Keratinocyte (primary cell): ENCODE measurements around the gene SPECC1L. TPM values are rescaled to one million over a fixed set of nuclear protein-coding genes. Genes with fewer than 3 reads are reported as not detected.
A peak's percentile ranks its signal among the peaks of the same experiment; 100 is the strongest.

Source experiments
- DNase-seq: peaks from one replicate; pipeline ENCODE4 v3.0.0-alpha.2; 2011; ENCODE audit warnings: low read depth, missing footprints, low spot score
- FAIRE-seq: peaks from 2 replicates; lab custom pipeline; 2011; peaks lifted over from hg19 to GRCh38; lab: Jason Lieb, UNC
- H2AFZ ChIP-seq: 2 replicates; pipeline ENCODE4 v1.6.0; 2012; ENCODE audit warnings: low read length, control low read depth, inconsistent platforms; ENCODE audit not compliant: control insufficient read depth
- H3K27ac ChIP-seq: 2 replicates; pipeline ENCODE4 v1.5.1; 2011; ENCODE audit warnings: low read length; ENCODE audit not compliant: control insufficient read depth, insufficient read depth
- H3K27me3 ChIP-seq: 3 replicates; pipeline ENCODE4 v1.6.0; 2011; ENCODE audit warnings: low read length; ENCODE audit not compliant: control insufficient read depth, insufficient read depth; ENCODE audit errors: extremely low read depth
- H3K36me3 ChIP-seq, 2 experiments: 2 replicates in 1 of 2; 3 replicates in 1 of 2; pipeline ENCODE4 v1.5.1; 2011; ENCODE audit warnings: low read length in 2 of 2, mild to moderate bottlenecking in 1 of 2; ENCODE audit not compliant: control insufficient read depth in 2 of 2, insufficient read depth in 2 of 2; ENCODE audit errors: extremely low read depth in 1 of 2
- H3K4me1 ChIP-seq: 3 replicates; pipeline ENCODE4 v1.5.1; 2011; ENCODE audit warnings: low read length; ENCODE audit not compliant: control insufficient read depth, insufficient read depth; ENCODE audit errors: extremely low read depth
- H3K4me2 ChIP-seq: 3 replicates; pipeline ENCODE4 v1.6.0; 2011; ENCODE audit warnings: low read depth, low read length; ENCODE audit not compliant: control insufficient read depth, insufficient read depth; ENCODE audit errors: extremely low read depth
- H3K4me3 ChIP-seq, 3 experiments: fragments of 200-600 bp in 1 of 3; sonication (generic) in 1 of 3; 2 replicates in 2 of 3; 3 replicates in 1 of 3; pipeline ENCODE4 v1.5.1; 2011 to 2016; ENCODE audit warnings: low read length in 3 of 3, mild to moderate bottlenecking in 3 of 3, control low read depth in 2 of 3, inconsistent platforms in 1 of 3, low read depth in 1 of 3, mixed read lengths in 1 of 3, mixed run types in 1 of 3, moderate library complexity in 1 of 3; ENCODE audit not compliant: control insufficient read depth in 2 of 3, insufficient read depth in 2 of 3; ENCODE audit errors: extremely low read depth in 1 of 3
- H3K79me2 ChIP-seq: 2 replicates; pipeline ENCODE4 v1.6.0; 2012; ENCODE audit warnings: low read length; ENCODE audit not compliant: control insufficient read depth, insufficient read depth
- H3K9ac ChIP-seq: 3 replicates; pipeline ENCODE4 v1.6.0; 2011; ENCODE audit warnings: low read length; ENCODE audit not compliant: control insufficient read depth, insufficient read depth; ENCODE audit errors: extremely low read depth
- H3K9me1 ChIP-seq: 3 replicates; pipeline ENCODE4 v1.6.0; 2011; ENCODE audit warnings: low read length; ENCODE audit not compliant: control insufficient read depth, insufficient read depth; ENCODE audit errors: extremely low read depth
- H3K9me3 ChIP-seq: 2 replicates; pipeline ENCODE4 v1.5.1; 2012; ENCODE audit warnings: low read depth, low read length; ENCODE audit not compliant: control insufficient read depth
- H4K20me1 ChIP-seq: 3 replicates; pipeline ENCODE4 v1.6.0; 2011; ENCODE audit warnings: low read length; ENCODE audit not compliant: control insufficient read depth, insufficient read depth; ENCODE audit errors: extremely low read depth
- CTCF ChIP-seq, 3 experiments: IDR thresholded peaks in 1 of 3; conservative IDR thresholded peaks in 1 of 3; optimal IDR thresholded peaks in 1 of 3; 2 replicates in 2 of 3; 3 replicates in 1 of 3; pipeline versions ENCODE3 to v1.5.1; 2011; ENCODE audit warnings: low read length in 3 of 3, mild to moderate bottlenecking in 3 of 3, moderate library complexity in 2 of 3, control low read depth in 1 of 3, inconsistent platforms in 1 of 3; ENCODE audit not compliant: insufficient read depth in 2 of 3; ENCODE audit errors: extremely low read depth in 1 of 3
- EZH2 ChIP-seq: IDR thresholded peaks from one replicate; pipeline ENCODE4 v1.6.1; 2012; ENCODE audit warnings: inconsistent platforms, mild to moderate bottlenecking, low read length, moderate library complexity
- dilution Hi-C: fragments of 300-500 bp; cut with MboI; formaldehyde crosslinking; loops from one replicate; pipeline ENCODE4 v1.7.0; 2020; ENCODE audit warnings: low sequenced_read_pairs; ENCODE audit not compliant: extremely low pct_ligation_motif_present
- polyA plus RNA-seq, 5 experiments: library from polyadenylated mRNA; depleted of rRNA in 3 of 5; stranded (reverse) in 3 of 5; stranded (forward) in 1 of 5; unstranded in 1 of 5; fragments of >200 nt; gene quantifications; 1 replicate in 1 of 5; 2 replicates in 3 of 5; 3 replicates in 1 of 5; pipeline versions ENCODE4 v1.2.1 to v1.2.3, GENCODE V29; 2011 to 2012; ENCODE audit warnings: missing spikeins in 2 of 5, low read depth in 1 of 5, low replicate concordance in 1 of 5

Gene SPECC1L
- polyA plus RNA-seq, 1 donor (not counting 4 experiments of a cell fraction or from before 2014, with no cell fraction given), result 19.3 TPM

DNA sequence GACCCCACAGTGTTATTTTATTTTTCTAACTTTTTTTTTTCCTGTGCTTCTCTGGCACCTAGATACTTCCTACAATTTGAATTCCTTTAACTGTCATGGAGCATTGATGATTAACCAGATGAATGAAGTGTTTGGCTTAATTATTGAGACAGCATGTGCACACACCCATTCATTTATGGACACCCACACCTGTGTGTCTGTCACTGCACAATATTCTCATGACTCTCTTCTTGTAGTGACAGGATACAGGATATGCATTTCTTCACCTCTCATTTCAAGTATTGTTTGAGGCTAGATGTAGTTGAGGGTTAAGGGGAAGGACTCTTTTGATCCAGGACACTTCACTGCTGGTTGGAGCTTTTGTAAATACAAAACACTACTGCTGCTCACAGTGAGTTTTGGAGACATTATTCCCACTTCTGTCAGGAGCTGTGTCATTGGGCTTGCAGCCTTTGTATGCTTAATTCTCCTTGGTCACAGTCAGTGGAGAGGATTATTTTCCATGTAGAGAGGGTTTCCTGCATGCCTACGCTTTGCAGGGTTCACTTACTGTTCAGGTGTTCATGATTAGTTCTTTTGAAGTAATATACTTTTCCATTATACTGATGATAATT lies 33.5 kb downstream of the SPECC1L start:
- no peaks in the 10 kb centered on the region for H3K27me3 ChIP-seq
- peaks cover 33% of the 10 kb centered on the region for H3K79me2 ChIP-seq
- no peak for DNase-seq
- H3K9me3 ChIP-seq, result no peaks in the 10 kb centered on the region
- H3K4me2 ChIP-seq, result no peak overlapping the region
- H3K36me3 ChIP-seq, result peaks cover 1 to 12% of the 10 kb centered on the region in 2 experiments
- peaks cover 16% of the 10 kb centered on the region for H4K20me1 ChIP-seq
- peaks cover 2% of the 10 kb centered on the region for H3K9me1 ChIP-seq
- H2AFZ ChIP-seq, result no peak overlapping the region
- dilution Hi-C loops, result no loop called here
- no peak for TF ChIP-seq CTCF (optimal IDR thresholded peaks at IDR 0.05 in 1 of 3, IDR thresholded peaks at IDR 0.05 in 1 of 3, conservative IDR thresholded peaks at IDR 0.05 in 1 of 3; ENCODE audit: extremely low read depth in 1 of 3, insufficient read depth in 2 of 3, low read length in 3 of 3)
- TF ChIP-seq EZH2, result no peak
- peaks cover 25% of the 10 kb centered on the region for H3K4me1 ChIP-seq
- H3K4me3 ChIP-seq, result no peak overlapping the region
- no peak overlapping the region for H3K27ac ChIP-seq
- FAIRE-seq, result peak; percentile 70
- H3K9ac ChIP-seq, result no peak overlapping the region

DNA sequence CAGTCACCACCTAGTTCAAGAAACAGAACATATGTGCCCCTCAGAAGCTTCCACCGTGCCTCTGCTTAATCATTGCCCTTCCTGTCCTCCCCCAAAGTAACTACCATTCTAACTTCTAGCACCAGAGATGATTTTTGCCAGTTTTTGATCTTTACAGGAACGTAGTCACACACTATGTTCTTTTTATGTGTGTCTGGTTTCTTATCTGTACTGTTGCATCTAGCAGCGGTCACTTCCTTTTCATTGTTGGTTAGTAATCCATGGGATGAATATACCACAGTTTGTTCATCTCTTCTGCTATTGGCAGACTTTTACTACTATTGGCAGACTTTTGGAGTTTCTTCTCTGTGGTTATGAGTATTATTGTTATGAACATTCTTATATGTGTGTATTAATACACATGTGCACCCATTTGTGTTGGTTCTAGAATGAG lies 34.6 kb downstream of the SPECC1L start:
- H3K4me1 ChIP-seq, result peaks cover 25% of the 10 kb centered on the region
- FAIRE-seq, result peak; percentile 36
- H3K9me3 ChIP-seq, result no peaks in the 10 kb centered on the region
- dilution Hi-C loops, result no loop called here
- H3K9ac ChIP-seq, result no peak overlapping the region
- H3K4me3 ChIP-seq, result no peak overlapping the region
- H3K9me1 ChIP-seq, result peaks cover 2% of the 10 kb centered on the region
- no peak overlapping the region for H3K27ac ChIP-seq
- peaks cover 1 to 16% of the 10 kb centered on the region in 2 experiments for H3K36me3 ChIP-seq
- peaks cover 12% of the 10 kb centered on the region for H4K20me1 ChIP-seq
- TF ChIP-seq EZH2 (no peak), CTCF (optimal IDR thresholded peaks at IDR 0.05 in 1 of 3, IDR thresholded peaks at IDR 0.05 in 1 of 3, conservative IDR thresholded peaks at IDR 0.05 in 1 of 3; ENCODE audit: extremely low read depth in 1 of 3, insufficient read depth in 2 of 3, low read length in 3 of 3) (no peak)
- H3K4me2 ChIP-seq, result no peak overlapping the region
- H3K27me3 ChIP-seq, result no peaks in the 10 kb centered on the region
- H2AFZ ChIP-seq, result no peak overlapping the region
- no peak for DNase-seq
- H3K79me2 ChIP-seq, result peaks cover 31% of the 10 kb centered on the region
